ENCODE measurements around the gene CLIP1.
"Not testable (repeated sequence)": the region's sequence is repeated elsewhere in the genome, so short reads cannot be mapped to it uniquely, and the experiment has no call there.

The CLIP1 gene

GRCh38 chr12:122393817-122394216 is 28.7 kb downstream of the CLIP1 start:
- TF ChIP-seq GATA1 (IDR thresholded peaks at IDR 0.05; ENCODE audit: low read depth, low read length) (no peak), POLR2A (IDR thresholded peaks at IDR 0.05; ENCODE audit: low read length) (no peak)
- DNase-seq, result no peak

DNA sequence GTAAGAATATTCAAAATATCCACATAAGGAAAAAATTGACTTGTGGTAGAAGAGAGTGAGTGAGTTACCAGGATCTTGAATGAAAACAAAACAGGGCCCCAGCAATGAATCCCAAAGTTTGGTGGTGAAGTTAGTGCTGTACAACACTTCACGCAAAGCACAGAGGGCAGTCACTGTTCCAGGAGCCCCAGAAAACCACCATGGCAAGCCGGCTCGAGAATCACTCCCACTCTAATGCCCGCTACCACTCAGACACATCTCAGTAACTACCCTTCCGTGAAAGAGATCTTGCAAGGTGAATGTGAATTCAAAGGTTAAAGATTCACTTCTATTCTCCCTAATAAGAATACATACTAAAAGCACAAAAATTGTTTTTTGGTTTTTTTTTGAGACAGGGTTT is 30.1 kb downstream of the CLIP1 start:
- TF ChIP-seq GATA1 (IDR thresholded peaks at IDR 0.05; ENCODE audit: low read depth, low read length), result no peak
- no peak for TF ChIP-seq POLR2A (IDR thresholded peaks at IDR 0.05; ENCODE audit: low read length)
- no peak for DNase-seq

GRCh38 chr12:122389677-122390076 is 32.8 kb downstream of the CLIP1 start:
- DNase-seq, result no peak
- no peak for TF ChIP-seq POLR2A (IDR thresholded peaks at IDR 0.05; ENCODE audit: low read length)
- no peak for TF ChIP-seq GATA1 (IDR thresholded peaks at IDR 0.05; ENCODE audit: low read depth, low read length)

DNA sequence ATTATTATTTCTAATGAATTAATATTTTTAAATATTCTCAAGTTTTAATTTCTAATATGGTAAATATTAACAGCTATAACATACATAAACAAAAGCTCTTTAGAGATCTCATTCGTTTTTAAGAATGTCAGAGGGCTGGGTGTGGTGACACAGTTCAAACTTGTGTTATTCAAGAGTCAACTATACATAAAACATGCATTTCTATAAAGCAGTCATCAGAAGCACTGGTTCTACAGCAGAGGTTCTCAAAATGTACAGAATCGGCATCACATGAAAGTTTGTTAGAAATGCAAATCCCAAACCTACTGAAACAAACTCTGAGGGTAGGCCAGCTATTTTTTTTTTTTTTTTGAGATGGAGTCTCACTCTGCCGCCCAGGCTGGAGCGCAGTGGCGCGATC is 34.6 kb downstream of the CLIP1 start:
- TF ChIP-seq GATA1 (IDR thresholded peaks at IDR 0.05; ENCODE audit: low read depth, low read length), result no peak
- no peak for TF ChIP-seq POLR2A (IDR thresholded peaks at IDR 0.05; ENCODE audit: low read length)
- DNase-seq, result no peak

- DNase-seq, result no peak
- TF ChIP-seq GATA1 (IDR thresholded peaks at IDR 0.05; ENCODE audit: low read depth, low read length) (no peak), POLR2A (IDR thresholded peaks at IDR 0.05; ENCODE audit: low read length) (no peak)
Observed at GRCh38 chr12:122385171-122386016, 37.1 kb downstream of the CLIP1 start.

GRCh38 chr12:122382919-122383350 is 39.5 kb downstream of the CLIP1 start:
- no peak for DNase-seq

GRCh38 chr12:122381021-122381420 is 41.4 kb downstream of the CLIP1 start:
- DNase-seq, result no peak
- TF ChIP-seq GATA1 (IDR thresholded peaks at IDR 0.05; ENCODE audit: low read depth, low read length), result no peak
- no peak for TF ChIP-seq POLR2A (IDR thresholded peaks at IDR 0.05; ENCODE audit: low read length)

More at GRCh38 chr12:122382919-122383350, 39.5 kb downstream of the CLIP1 start:
- TF ChIP-seq POLR2A (IDR thresholded peaks at IDR 0.05; ENCODE audit: low read length) (no peak), GATA1 (IDR thresholded peaks at IDR 0.05; ENCODE audit: low read depth, low read length) (no peak)

GRCh38 chr12:122376751-122377150 is 45.7 kb downstream of the CLIP1 start:
- DNase-seq, result not testable (repeated sequence)

- no peak for DNase-seq
- TF ChIP-seq GATA1 (IDR thresholded peaks at IDR 0.05; ENCODE audit: low read depth, low read length) (no peak), POLR2A (IDR thresholded peaks at IDR 0.05; ENCODE audit: low read length) (no peak)
Observed at GRCh38 chr12:122374707-122375106, 47.8 kb downstream of the CLIP1 start.

- no peak for TF ChIP-seq GATA1 (IDR thresholded peaks at IDR 0.05; ENCODE audit: low read depth, low read length)
- no peak for TF ChIP-seq POLR2A (IDR thresholded peaks at IDR 0.05; ENCODE audit: low read length)
- DNase-seq, result no peak
Observed at GRCh38 chr12:122371475-122372045, 50.9 kb downstream of the CLIP1 start.

DNA sequence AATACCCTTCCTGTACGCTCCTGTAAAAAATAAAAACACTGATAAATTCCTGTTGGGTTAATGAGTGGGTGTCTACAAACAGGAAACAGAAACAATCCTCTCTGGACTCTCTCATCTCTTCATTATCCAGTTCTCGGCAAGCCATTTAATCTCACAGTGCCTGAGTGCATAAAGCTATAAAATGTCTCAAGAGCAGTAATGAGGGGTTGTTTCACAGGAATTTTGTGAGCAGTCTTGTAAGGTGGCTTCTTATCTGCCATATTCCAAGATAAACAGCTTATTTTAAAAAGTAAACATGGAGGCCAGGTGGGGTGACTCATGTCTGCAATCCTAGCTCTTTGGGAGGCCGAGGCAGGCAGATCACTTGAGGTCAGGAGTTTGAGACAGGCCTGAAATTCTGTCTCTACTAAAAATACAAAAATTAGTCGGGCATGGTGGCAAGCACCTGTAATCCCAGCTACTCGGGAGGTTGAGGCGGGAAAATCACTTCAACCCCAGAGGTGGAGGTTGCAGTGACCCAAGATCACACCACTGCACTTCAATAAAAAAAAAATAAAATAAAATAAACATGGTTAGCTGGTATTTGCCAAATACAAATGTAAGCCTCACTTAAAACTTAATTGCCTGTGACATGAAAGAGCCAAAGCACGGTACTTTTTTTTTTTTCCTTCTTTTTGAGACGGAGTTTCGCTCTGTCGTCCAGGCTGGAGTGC is 54.0 kb downstream of the CLIP1 start:
- TF ChIP-seq GATA1 (IDR thresholded peaks at IDR 0.05; ENCODE audit: low read depth, low read length) (no peak), POLR2A (IDR thresholded peaks at IDR 0.05; ENCODE audit: low read length) (no peak)
- DNase-seq, result no peak

DNA sequence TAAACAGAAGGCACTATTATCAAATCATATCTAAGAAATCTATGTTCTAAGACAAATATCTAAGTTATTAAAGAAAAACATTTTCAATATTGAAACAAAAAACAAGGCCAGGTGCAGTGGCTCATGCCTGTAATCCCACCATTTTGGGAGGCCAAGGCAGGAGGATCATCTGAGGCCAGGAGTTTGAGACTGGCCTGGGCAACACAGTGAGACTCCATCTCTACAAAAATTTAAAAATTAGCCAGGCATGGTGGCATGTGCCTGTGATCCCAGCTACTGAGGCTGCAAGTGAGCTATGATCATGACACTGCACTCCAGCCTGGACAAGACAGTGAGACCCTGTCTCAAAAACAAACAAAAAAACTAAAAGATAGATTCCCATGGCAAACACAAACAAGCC is 54.8 kb downstream of the CLIP1 start:
- DNase-seq, result not testable (repeated sequence)

DNA sequence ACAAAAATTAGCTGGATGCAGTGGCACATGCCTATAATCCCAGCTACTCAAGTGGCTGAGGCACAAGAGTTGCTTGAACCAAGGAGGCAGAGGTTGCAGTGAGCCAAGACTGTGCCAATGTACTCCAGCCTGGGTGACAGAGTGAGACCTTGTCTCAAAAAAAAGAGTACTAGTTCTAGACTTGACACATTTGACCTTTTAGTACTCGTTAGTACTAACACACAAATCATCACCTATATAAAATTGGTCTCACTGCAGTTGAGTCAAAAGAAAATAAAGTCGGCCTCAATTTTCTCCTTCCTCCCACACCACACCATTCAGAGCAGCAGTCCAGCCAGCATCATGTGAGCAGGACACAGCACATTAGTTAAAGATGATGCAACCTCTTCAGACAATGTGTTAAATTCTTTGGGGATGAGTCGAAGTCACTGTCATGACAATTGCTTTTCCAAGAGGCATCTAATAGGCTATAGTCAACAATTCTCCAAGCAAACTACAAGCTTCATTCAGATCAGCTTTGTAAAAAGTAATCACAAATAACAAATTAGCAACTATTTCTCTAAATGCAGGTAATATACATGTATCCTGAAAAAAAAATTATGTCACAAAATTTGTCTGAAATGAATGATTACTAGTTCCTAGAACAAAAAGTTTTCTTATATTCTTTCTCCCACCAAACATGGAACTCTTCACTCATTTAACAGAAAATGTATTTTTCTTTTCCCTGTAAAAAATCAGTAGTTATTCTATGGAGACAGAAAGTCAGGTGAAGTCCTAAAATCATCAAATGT is 55.6 kb downstream of the CLIP1 start:
- peak in 1 of 2 experiments; percentile 32 for DNase-seq
- TF ChIP-seq POLR2A (IDR thresholded peaks at IDR 0.05; ENCODE audit: low read length), result no peak
- TF ChIP-seq GATA1 (IDR thresholded peaks at IDR 0.05; ENCODE audit: low read depth, low read length), result no peak

- DNase-seq, result not testable (repeated sequence)
Observed at GRCh38 chr12:122365226-122365625, 57.2 kb downstream of the CLIP1 start.
